KMS-11 (cell line): ENCODE data around the gene ISCA2.

Experiments
- H2AFZ ChIP-seq: fragments of 200-600 bp; sonication (generic); 2 replicates; pipeline ENCODE4 v1.6.1; 2016; ENCODE audit warnings: antibody characterized with exemption, mixed run types, low read depth
- H3K27ac ChIP-seq: fragments of 200-600 bp; sonication (generic); 2 replicates; pipeline ENCODE4 v1.6.1; 2016; ENCODE audit warnings: mild to moderate bottlenecking, mixed run types
- H3K27me3 ChIP-seq: fragments of 200-600 bp; sonication (generic); 2 replicates; pipeline ENCODE4 v1.6.1; 2017; ENCODE audit warnings: mild to moderate bottlenecking, low read depth, mixed run types, moderate library complexity; ENCODE audit not compliant: insufficient read depth
- H3K36me3 ChIP-seq: fragments of 200-600 bp; sonication (generic); 2 replicates; pipeline ENCODE4 v1.6.1; 2017; ENCODE audit warnings: mild to moderate bottlenecking, mixed run types; ENCODE audit not compliant: insufficient read depth
- H3K4me1 ChIP-seq: fragments of 200-600 bp; sonication (generic); 2 replicates; pipeline ENCODE4 v1.6.1; 2016; ENCODE audit warnings: mild to moderate bottlenecking, low read depth, mixed run types; ENCODE audit not compliant: poor library complexity, severe bottlenecking
- H3K4me2 ChIP-seq: fragments of 200-600 bp; sonication (generic); 2 replicates; pipeline ENCODE4 v1.7.0; 2016; ENCODE audit warnings: mild to moderate bottlenecking, mixed run types
- H3K4me3 ChIP-seq: fragments of 200-600 bp; sonication (generic); IDR thresholded peaks from 2 replicates; pipeline ENCODE4 v1.6.1; 2017; ENCODE audit warnings: low read depth, low read length, mixed read lengths; ENCODE audit not compliant: insufficient read depth
- H3K79me2 ChIP-seq: fragments of 200-600 bp; sonication (generic); 2 replicates; pipeline ENCODE4 v1.6.1; 2016; ENCODE audit warnings: low read depth, mixed run types; ENCODE audit not compliant: insufficient read depth
- H3K9ac ChIP-seq: fragments of 200-600 bp; sonication (generic); 2 replicates; pipeline ENCODE4 v1.6.1; 2016; ENCODE audit warnings: mild to moderate bottlenecking, mixed run types
- H4K20me1 ChIP-seq: fragments of 200-600 bp; sonication (generic); 2 replicates; pipeline ENCODE4 v1.6.1; 2016; ENCODE audit warnings: mild to moderate bottlenecking, mixed run types; ENCODE audit not compliant: insufficient read depth
- TF ChIP-seq, protein P1 (sequence below): fragments of 200-600 bp; sonication (generic); conservative IDR thresholded peaks from 2 replicates; pipeline ENCODE4 v1.6.1; 2017; ENCODE audit warnings: low read depth, mild to moderate bottlenecking, antibody characterized with exemption, low read length, moderate library complexity, mixed read lengths

ISCA2 gene

DNA sequence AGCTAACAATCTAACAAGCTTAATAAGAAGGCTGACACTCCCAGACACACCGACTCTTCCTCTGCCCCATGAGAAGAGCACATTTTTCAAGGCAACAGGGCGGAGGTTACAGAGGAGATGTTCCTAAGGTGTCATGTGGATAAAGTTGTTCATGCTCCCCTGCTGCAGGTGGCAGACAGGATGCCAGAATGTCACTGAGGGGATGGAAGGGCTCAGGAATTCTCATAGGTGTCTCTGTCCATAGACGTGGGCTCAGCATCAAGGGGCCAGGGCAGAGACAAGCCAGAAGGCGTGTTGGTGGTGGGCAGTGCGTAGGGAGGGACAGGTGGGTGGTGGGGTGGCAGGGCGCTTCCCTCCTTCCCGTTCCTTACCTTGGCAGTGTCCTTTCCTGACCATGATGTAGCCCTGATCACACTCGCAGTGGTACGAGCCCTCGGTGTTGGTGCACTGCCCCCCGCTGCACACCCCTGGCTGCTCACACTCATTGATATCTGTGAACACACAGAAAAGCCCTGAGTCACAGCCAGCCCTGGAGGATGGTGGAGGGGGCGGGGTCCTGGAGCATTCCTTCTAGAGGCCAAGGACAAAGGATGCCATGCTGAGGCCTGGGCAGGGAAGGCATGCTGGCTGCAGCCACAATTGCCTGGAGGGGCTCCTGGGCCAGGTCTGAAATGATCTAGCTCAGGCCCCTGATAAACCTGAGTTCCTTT lies 23.0 kb downstream of the ISCA2 start:
- no peak overlapping the region for H3K9ac ChIP-seq
- H3K27me3 ChIP-seq: peaks cover 27% of the 10 kb centered on the region
- H3K4me3 ChIP-seq: no peak overlapping the region
- TF ChIP-seq, protein P1, sequence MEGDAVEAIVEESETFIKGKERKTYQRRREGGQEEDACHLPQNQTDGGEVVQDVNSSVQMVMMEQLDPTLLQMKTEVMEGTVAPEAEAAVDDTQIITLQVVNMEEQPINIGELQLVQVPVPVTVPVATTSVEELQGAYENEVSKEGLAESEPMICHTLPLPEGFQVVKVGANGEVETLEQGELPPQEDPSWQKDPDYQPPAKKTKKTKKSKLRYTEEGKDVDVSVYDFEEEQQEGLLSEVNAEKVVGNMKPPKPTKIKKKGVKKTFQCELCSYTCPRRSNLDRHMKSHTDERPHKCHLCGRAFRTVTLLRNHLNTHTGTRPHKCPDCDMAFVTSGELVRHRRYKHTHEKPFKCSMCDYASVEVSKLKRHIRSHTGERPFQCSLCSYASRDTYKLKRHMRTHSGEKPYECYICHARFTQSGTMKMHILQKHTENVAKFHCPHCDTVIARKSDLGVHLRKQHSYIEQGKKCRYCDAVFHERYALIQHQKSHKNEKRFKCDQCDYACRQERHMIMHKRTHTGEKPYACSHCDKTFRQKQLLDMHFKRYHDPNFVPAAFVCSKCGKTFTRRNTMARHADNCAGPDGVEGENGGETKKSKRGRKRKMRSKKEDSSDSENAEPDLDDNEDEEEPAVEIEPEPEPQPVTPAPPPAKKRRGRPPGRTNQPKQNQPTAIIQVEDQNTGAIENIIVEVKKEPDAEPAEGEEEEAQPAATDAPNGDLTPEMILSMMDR: no peak
- no peaks in the 10 kb centered on the region for H3K36me3 ChIP-seq
- H4K20me1 ChIP-seq: no peaks in the 10 kb centered on the region
- no peak overlapping the region for H3K4me2 ChIP-seq
- H3K79me2 ChIP-seq: no peaks in the 10 kb centered on the region
- no peak overlapping the region for H3K27ac ChIP-seq
- H2AFZ ChIP-seq: no peak overlapping the region
- peaks cover 8% of the 10 kb centered on the region for H3K4me1 ChIP-seq

DNA sequence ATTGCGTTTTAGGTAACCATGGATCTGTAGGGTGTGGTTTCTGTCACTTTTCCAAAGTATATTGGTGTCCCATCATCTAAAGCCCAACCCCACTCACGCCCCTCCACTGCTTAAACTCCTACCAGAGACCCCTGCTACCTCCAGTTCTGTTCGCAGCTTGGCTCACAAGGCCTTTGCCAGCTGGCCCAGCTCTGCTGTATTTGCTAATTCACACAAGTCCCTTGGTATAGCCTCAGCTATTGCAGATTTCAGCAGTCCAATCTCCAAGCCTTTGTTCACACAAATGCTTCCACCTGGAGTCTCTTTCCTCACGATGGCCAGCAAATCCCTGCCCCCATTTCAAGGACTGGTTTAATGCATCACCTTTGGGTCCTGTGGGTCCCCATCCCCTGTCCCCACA lies 24.2 kb downstream of the ISCA2 start:
- no peaks in the 10 kb centered on the region for H3K79me2 ChIP-seq
- TF ChIP-seq, protein P1: no peak
- H3K4me2 ChIP-seq: no peak overlapping the region
- H3K36me3 ChIP-seq: no peaks in the 10 kb centered on the region
- no peaks in the 10 kb centered on the region for H4K20me1 ChIP-seq
- no peak overlapping the region for H3K9ac ChIP-seq
- no peak overlapping the region for H3K4me3 ChIP-seq
- no peak overlapping the region for H3K27ac ChIP-seq
- peaks cover 17% of the 10 kb centered on the region; the same call in 1 of the 2 replicates for H3K27me3 ChIP-seq
- peaks cover 8% of the 10 kb centered on the region for H3K4me1 ChIP-seq
- H2AFZ ChIP-seq: no peak overlapping the region

- Histone ChIP-seq H2AFZ (no peak overlapping the region), H3K4me3 (no peak overlapping the region), H3K4me2 (no peak overlapping the region), H3K36me3 (no peaks in the 10 kb centered on the region), H3K27ac (no peak overlapping the region), H3K79me2 (no peaks in the 10 kb centered on the region), H4K20me1 (no peaks in the 10 kb centered on the region), H3K27me3 (peaks cover 12% of the 10 kb centered on the region; the same call in 1 of the 2 replicates), H3K4me1 (peaks cover 8% of the 10 kb centered on the region), H3K9ac (no peak overlapping the region)
- TF ChIP-seq, protein P1: no peak
Observed at GRCh38 chr14:74518221-74518620, 24.7 kb downstream of the ISCA2 start.

GRCh38 chr14:74519316-74520074 lies 25.9 kb downstream of the ISCA2 start:
- H3K4me2 ChIP-seq: no peak overlapping the region
- no peak overlapping the region for H3K9ac ChIP-seq
- peaks cover 7% of the 10 kb centered on the region; the same call in 1 of the 2 replicates for H3K27me3 ChIP-seq
- no peaks in the 10 kb centered on the region for H3K79me2 ChIP-seq
- TF ChIP-seq, protein P1: no peak
- no peaks in the 10 kb centered on the region for H4K20me1 ChIP-seq
- H3K4me1 ChIP-seq: peaks cover 10% of the 10 kb centered on the region
- no peak overlapping the region for H3K27ac ChIP-seq
- H2AFZ ChIP-seq: no peak overlapping the region
- H3K4me3 ChIP-seq: no peak overlapping the region
- no peaks in the 10 kb centered on the region for H3K36me3 ChIP-seq
